K562 (cell line): ENCODE results near the gene MRGPRX3. TPM values are rescaled to one million over a fixed set of nuclear protein-coding genes. Genes with fewer than 3 reads are reported as not detected.

Source experiments
- ATAC-seq: fragments of 200-7000 bp; cut with Tn5 transposase; 3 replicates; pipeline ENCODE4 v1.9.1; 2020; ENCODE audit warnings: moderate library complexity
- BruUV-seq: library from RNA; stranded (reverse); fragments of 400-500 nt; replicated peaks from 2 replicates; lab custom pipeline; 2021; lab: Mats Ljungman, UMichigan
- CTCF ChIA-PET: fragments of 300-600 bp; formaldehyde crosslinking; extraction: SDS; loops from one replicate; lab custom pipeline; 2021; ENCODE audit warnings: low intra/inter-chr PET ratio; lab: Yijun Ruan, JAX
- POLR2A ChIA-PET: fragments of 300-600, 350-650 bp; sonication (Branson Sonifier 250); formaldehyde crosslinking; extraction: SDS; loops from one replicate; lab custom pipeline; 2021; ENCODE audit warnings: antibody characterized with exemption, inconsistent platforms; lab: Yijun Ruan, JAX
- DNase-seq, 4 experiments: peaks; one replicate each; pipeline versions ENCODE4 v3.0.0 to v3.0.0-alpha.2; 2011 to 2018; ENCODE audit warnings: low spot score in 3 of 4, mixed read lengths in 3 of 4; ENCODE audit errors: extremely low read depth in 1 of 4
- FAIRE-seq: peaks from 2 replicates; lab custom pipeline; 2011; peaks lifted over from hg19 to GRCh38; lab: Jason Lieb, UNC
- H2AFZ ChIP-seq: 2 replicates; pipeline ENCODE4 v1.6.0; 2011; ENCODE audit warnings: low read depth, low read length, control low read depth, inconsistent platforms
- H3K27ac ChIP-seq: fragments of 200-600 bp; 3 replicates; pipeline ENCODE4 v1.8.0; 2011; ENCODE audit warnings: low read depth, mild to moderate bottlenecking, control low read depth, inconsistent platforms, low read length, moderate library complexity, mixed read lengths; ENCODE audit errors: extremely low read depth
- H3K27me3 ChIP-seq, 2 experiments: fragments of 300-600 bp in 1 of 2; 2 replicates in 1 of 2; 3 replicates in 1 of 2; pipeline versions ENCODE4 v1.6.0 to v1.8.0; 2011; ENCODE audit warnings: inconsistent platforms in 2 of 2, low read length in 2 of 2, mild to moderate bottlenecking in 1 of 2, mixed read lengths in 1 of 2, moderate library complexity in 1 of 2; ENCODE audit not compliant: control insufficient read depth in 2 of 2, insufficient read depth in 2 of 2
- H3K36me3 ChIP-seq: fragments of 300-600 bp; 3 replicates; pipeline ENCODE4 v1.8.0; 2011; ENCODE audit warnings: mild to moderate bottlenecking, low read length, inconsistent platforms; ENCODE audit not compliant: control insufficient read depth, insufficient read depth
- H3K4me1 ChIP-seq, 2 experiments: fragments of 200-600 bp in 1 of 2; replicated peaks in 1 of 2; 2 replicates in 1 of 2; 3 replicates in 1 of 2; pipeline versions ENCODE4 v1.5.1 to v1.8.0; 2011; ENCODE audit warnings: inconsistent platforms in 2 of 2, low read length in 2 of 2, mild to moderate bottlenecking in 1 of 2, mixed read lengths in 1 of 2, moderate library complexity in 1 of 2; ENCODE audit not compliant: control insufficient read depth in 2 of 2, insufficient read depth in 2 of 2
- H3K4me2 ChIP-seq: 2 replicates; pipeline ENCODE4 v1.6.1; 2011; ENCODE audit warnings: low read length, control low read depth, inconsistent platforms, mixed read lengths; ENCODE audit not compliant: insufficient read depth
- H3K4me3 ChIP-seq: fragments of 200-600 bp; sonication (generic), shearing (Covaris generic); 2 replicates; pipeline ENCODE4 v1.5.1; 2016; ENCODE audit warnings: control low read depth, inconsistent platforms
- H3K79me2 ChIP-seq: fragments of 200-600 bp; 3 replicates; pipeline ENCODE4 v1.8.0; 2011; ENCODE audit warnings: low read length, inconsistent platforms; ENCODE audit not compliant: control insufficient read depth, insufficient read depth
- H3K9ac ChIP-seq, 2 experiments: 2 replicates each; pipeline versions ENCODE4 v1.6.0 to v1.6.1; 2011; ENCODE audit warnings: low read depth in 2 of 2, low read length in 2 of 2, control low read depth in 1 of 2, inconsistent platforms in 1 of 2, mild to moderate bottlenecking in 1 of 2, mixed read lengths in 1 of 2; ENCODE audit not compliant: insufficient read depth in 1 of 2
- H3K9me1 ChIP-seq: one replicate; pipeline ENCODE4 v1.6.0; 2011; ENCODE audit warnings: inconsistent platforms, mild to moderate bottlenecking, low read length, moderate library complexity; ENCODE audit not compliant: control insufficient read depth, insufficient read depth
- H3K9me3 ChIP-seq: replicated peaks from 2 replicates; pipeline ENCODE4 v1.5.1; 2011; ENCODE audit warnings: low read depth, low read length, inconsistent platforms; ENCODE audit not compliant: control insufficient read depth, insufficient read depth
- H4K20me1 ChIP-seq: replicated peaks from 2 replicates; pipeline ENCODE4 v1.6.1; 2011; ENCODE audit warnings: low read length, inconsistent platforms, mixed read lengths; ENCODE audit not compliant: control insufficient read depth, insufficient read depth
- BHLHE40 ChIP-seq: IDR thresholded peaks from 2 replicates; pipeline ENCODE4 v1.6.1; 2011; ENCODE audit warnings: low read length, improper control_type of control experiment
- E4F1 ChIP-seq: fragments of 250-450 bp; sonication (Bioruptor Pico); IDR thresholded peaks from 2 replicates; pipeline ENCODE4 v1.5.0; 2021; ENCODE audit warnings: mild to moderate bottlenecking, borderline replicate concordance
- HDAC2 ChIP-seq: fragments of 450-650 bp; IDR thresholded peaks from 2 replicates; pipeline ENCODE4 v1.6.1; 2016; ENCODE audit warnings: mild to moderate bottlenecking
- HOMEZ ChIP-seq: fragments of 250-450 bp; sonication (Bioruptor Pico); IDR thresholded peaks from 2 replicates; pipeline ENCODE4 v1.4.0; 2020; ENCODE audit warnings: mild to moderate bottlenecking, moderate library complexity
- NFE2 ChIP-seq: IDR thresholded peaks from 2 replicates; pipeline ENCODE4 v1.6.1; 2014; ENCODE audit warnings: antibody characterized with exemption, low read depth
- PRMT5 ChIP-seq: sonication (generic); formaldehyde crosslinking; IDR thresholded peaks from 2 replicates; pipeline ENCODE4 v1.5.0; 2020; ENCODE audit warnings: missing genetic modification reagents
- RNF2 ChIP-seq: sonication (generic); IDR thresholded peaks from 2 replicates; pipeline ENCODE4 v1.6.1; 2016
- SAFB ChIP-seq: fragments of 200-400 bp; formaldehyde crosslinking; IDR thresholded peaks from 2 replicates; pipeline ENCODE4 v1.6.1; 2017; ENCODE audit warnings: low read depth, low read length, borderline replicate concordance
- SRSF1 ChIP-seq: fragments of 200-400 bp; formaldehyde crosslinking; IDR thresholded peaks from 2 replicates; pipeline ENCODE4 v1.6.1; 2017; ENCODE audit warnings: mild to moderate bottlenecking, low read depth, low read length, moderate library complexity
- U2AF1 ChIP-seq: fragments of 200-400 bp; formaldehyde crosslinking; optimal IDR thresholded peaks from 2 replicates; pipeline ENCODE3; 2017; ENCODE audit warnings: mild to moderate bottlenecking, low read depth, low read length, moderate library complexity
- ZC3H8 ChIP-seq: fragments of 450-650 bp; IDR thresholded peaks from 2 replicates; pipeline ENCODE4 v1.6.1; 2017
- ZNF274 ChIP-seq: IDR thresholded peaks from 2 replicates; pipeline ENCODE4 v1.6.1; 2011; ENCODE audit warnings: low read depth, mild to moderate bottlenecking, low read length, moderate library complexity, borderline replicate concordance
- ZNF408 ChIP-seq: fragments of 250-450 bp; sonication (Bioruptor Pico); IDR thresholded peaks from 2 replicates; pipeline ENCODE4 v1.4.0; 2020; ENCODE audit warnings: low read depth, mild to moderate bottlenecking, moderate library complexity
- WGBS: fragments of 100-300 bp; shearing (Covaris generic); methylation state at CpG from one replicate; pipeline ENCODE4 v1.1.6; 2016; ENCODE audit warnings: low coverage, mixed read lengths; ENCODE audit not compliant: insufficient coverage; ENCODE audit errors: missing lambda C conversion rate; 5-methylcytosine and 5-hydroxymethylcytosine counted together
- in situ Hi-C: fragments of 300-500 bp; cut with MboI; formaldehyde crosslinking; loops from 4 replicates; pipeline ENCODE4 v1.15.0; 2018; ENCODE audit warnings: inconsistent platforms, mixed read lengths
- intact Hi-C: fragments of 100-400 bp; cut with micrococcal nuclease; formaldehyde crosslinking; loops from 2 replicates; pipeline ENCODE4 v1.14.2; 2022
- polyA plus RNA-seq, 8 experiments: library from polyadenylated mRNA; depleted of rRNA in 4 of 8; stranded (reverse) in 5 of 8; unstranded in 3 of 8; fragments of >200 nt; fragmentation: Nextera tagmentation in 2 of 8; fragmentation: Illumina TruSeq in 1 of 8; extraction: Ambion mirVana in 2 of 8; extraction: Trizol in 1 of 8; gene quantifications; 2 replicates each; pipeline versions ENCODE4 v1.2.1 to v1.2.3, GENCODE V29; 2011 to 2014; ENCODE audit warnings: inconsistent platforms in 1 of 8, missing spikeins in 1 of 8
- total RNA-seq, 7 experiments: library from RNA; depleted of rRNA in 6 of 7; stranded (reverse); fragments of >200 nt in 6 of 7; fragmentation: Illumina TruSeq in 2 of 7; extraction: Trizol in 2 of 7; gene quantifications; 2 replicates each; pipeline versions ENCODE4 v1.2.1 to v1.2.3, GENCODE V29; 2011 to 2021; ENCODE audit warnings: low replicate concordance in 1 of 7

The MRGPRX3 gene
- total and polyA plus RNA-seq, 9 of the 15 experiments (the other 6 are each of a cell fraction or from before 2014, with no cell fraction given), result not detected

- no peak for TF ChIP-seq ZNF274
- TF ChIP-seq BHLHE40, result no peak
- TF ChIP-seq E4F1, result no peak
- no peak for TF ChIP-seq HDAC2
- no peak for TF ChIP-seq SAFB
- no peak for TF ChIP-seq ZC3H8
- TF ChIP-seq HOMEZ, result no peak
- no peak for TF ChIP-seq RNF2
- TF ChIP-seq PRMT5 (CRISPR knock-in tag), result no peak
- no peak for TF ChIP-seq U2AF1
- no peak for TF ChIP-seq ZNF408 (CRISPR knock-in tag)
- no peak for TF ChIP-seq NFE2
- no peak for TF ChIP-seq SRSF1
- TF ChIP-seq, all 486 proteins: peak for 0
- no TSS peak for BruUV-seq
- FAIRE-seq (no peak), ATAC-seq (no peak), DNase-seq (no peak)
- Histone ChIP-seq H3K9me3 (no peaks in the 10 kb centered on the region), H2AFZ (no peak within 1 kb of the TSS), H3K9me1 (no peaks in the 10 kb centered on the region), H3K4me3 (no peak within 1 kb of the TSS), H3K4me2 (no peak within 1 kb of the TSS), H3K36me3 (no peaks in the 10 kb centered on the region), H3K27me3 (peaks cover 6 to 13% of the 10 kb centered on the region in 2 experiments; a peak in 3 of 5 replicates), H3K4me1 (no peaks in the 10 kb centered on the region; a peak in 1 of 5 replicates), H3K27ac (no peak within 1 kb of the TSS), H4K20me1 (no peaks in the 10 kb centered on the region), H3K79me2 (no peaks in the 10 kb centered on the region), H3K9ac (no peak within 1 kb of the TSS)
- intact Hi-C loops, result no loop called here
- ChIA-PET CTCF (no interaction called here), POLR2A (no interaction called here)
- in situ Hi-C loops, result no loop called here
- 0% methylated on average over 3 of the region's 3 CpGs for WGBS
Measured at GRCh38 chr11:18172666-18173065, 40.3 kb downstream of the MRGPRX3 start, which contains the start of gene MRGPRX4. Gene MRGPRX4 (plus strand): TSS chr11:18172837. CDS start chr11:18173257, 420 bp downstream.
